ENCODE data around the gene EIF5A2. TPM values are rescaled to one million over a fixed set of nuclear protein-coding genes. Genes with fewer than 3 reads are reported as not detected.
"Not testable (repeated sequence)": the region's sequence is repeated elsewhere in the genome, so short reads cannot be mapped to it uniquely, and the experiment has no call there.

The EIF5A2 gene
- total and polyA plus RNA-seq, 12 donors = 0.94 to 11.2 (median 4.0) TPM

- Histone ChIP-seq H3K27ac (no peak overlapping the region), H3K27me3 (no peaks in the 10 kb centered on the region), H3K36me3 (replicated peaks in 1 of 2) (no peaks in the 10 kb centered on the region), H3K4me3 (no peak overlapping the region), H3K4me1 (replicated peaks in 1 of 2) (no peaks in the 10 kb centered on the region), H3K9me3 (replicated peaks in 1 of 3) (no peaks in the 10 kb centered on the region)
- TF ChIP-seq CTCF (IDR thresholded peaks at IDR 0.05) (no peak), POLR2A (IDR thresholded peaks at IDR 0.05) (no peak)
- intact Hi-C loops (cut with DNase I) = no loop called here
- no peak for DNase-seq
- WGBS, 4 donors = 39 to 71% (median 59%) methylated on average over 1 of the region's 1 CpG
Observed at GRCh38 chr3:170941551-170941950, 33.1 kb upstream of the EIF5A2 start.

- 78 to 87% (median 86%) methylated on average over 4 of the region's 4 CpGs for WGBS, 4 donors
- H3K27me3 ChIP-seq; H3K27ac ChIP-seq; H3K36me3 ChIP-seq (replicated peaks in 1 of 2); intact Hi-C loops (cut with DNase I); H3K4me1 ChIP-seq (replicated peaks in 1 of 2); DNase-seq; H3K4me3 ChIP-seq; H3K9me3 ChIP-seq (replicated peaks in 1 of 3): not testable (repeated sequence)
Observed at GRCh38 chr3:170933039-170933438, 24.6 kb upstream of the EIF5A2 start.

- intact Hi-C loops (cut with DNase I); H3K4me3 ChIP-seq: not testable (repeated sequence)
- WGBS, 4 donors = 90 to 96% (median 94%) methylated on average over 19 to 27 of the region's 27 CpGs; no CpG with 5 or more reads in 1 of the 4 donors
Observed at GRCh38 chr3:170923553-170923952, 15.1 kb upstream of the EIF5A2 start.

GRCh38 chr3:170918715-170919114 lies 10.3 kb upstream of the EIF5A2 start:
- no peaks in the 10 kb centered on the region for H3K36me3 ChIP-seq (replicated peaks in 1 of 2)
- DNase-seq = no peak
- H3K27ac ChIP-seq = no peak overlapping the region
- H3K9me3 ChIP-seq (replicated peaks in 1 of 3) = no peaks in the 10 kb centered on the region
- intact Hi-C loops (cut with DNase I) = no loop called here
- H3K27me3 ChIP-seq = no peaks in the 10 kb centered on the region
- H3K4me1 ChIP-seq (replicated peaks in 1 of 2) = no peaks in the 10 kb centered on the region
- 70 to 95% (median 77%) methylated on average over 2 to 4 of the region's 4 CpGs for WGBS, 4 donors
- TF ChIP-seq CTCF (IDR thresholded peaks at IDR 0.05) = no peak
- no peak for TF ChIP-seq POLR2A (IDR thresholded peaks at IDR 0.05)
- no peak overlapping the region for H3K4me3 ChIP-seq

More at GRCh38 chr3:170923553-170923952, 15.1 kb upstream of the EIF5A2 start:
- H3K27ac ChIP-seq; DNase-seq; H3K27me3 ChIP-seq; H3K36me3 ChIP-seq (replicated peaks in 1 of 2); H3K9me3 ChIP-seq (replicated peaks in 1 of 3); H3K4me1 ChIP-seq (replicated peaks in 1 of 2): not testable (repeated sequence)

- WGBS, 4 donors = 36 to 67% (median 52%) methylated on average over 1 of the region's 1 CpG
- H3K27ac ChIP-seq = no peak overlapping the region
- DNase-seq = no peak
- no peak overlapping the region for H3K4me3 ChIP-seq
- no peaks in the 10 kb centered on the region for H3K27me3 ChIP-seq
- intact Hi-C loops (cut with DNase I) = no loop called here
- H3K9me3 ChIP-seq (replicated peaks in 1 of 3) = peaks cover 0 to 10% (median 0%) of the 10 kb centered on the region in 3 donors
- no peaks in the 10 kb centered on the region for H3K4me1 ChIP-seq (replicated peaks in 1 of 2)
- no peaks in the 10 kb centered on the region for H3K36me3 ChIP-seq (replicated peaks in 1 of 2)
- TF ChIP-seq CTCF (IDR thresholded peaks at IDR 0.05) (no peak), POLR2A (IDR thresholded peaks at IDR 0.05) (no peak)
Observed at GRCh38 chr3:170914690-170915089, 6.3 kb upstream of the EIF5A2 start.

Measured in adrenal gland (tissue), 12 donors.